Colon (tissue), 2 donors: ENCODE data around the gene XKR8.
"Not testable (repeated sequence)": the region's sequence is repeated elsewhere in the genome, so short reads cannot be mapped to it uniquely, and the experiment has no call there.

Experiments
- FAIRE-seq: peaks from 2 replicates; lab custom pipeline; 2012; peaks lifted over from hg19 to GRCh38; lab: Jason Lieb, UNC
- donor health status: control.
- donor health status: control.

XKR8 gene

GRCh38 chr1:27992276-27992675 is 32.5 kb downstream of the XKR8 start:
- FAIRE-seq: no peak

- FAIRE-seq: no peak
Observed at GRCh38 chr1:27993241-27993640, 33.5 kb downstream of the XKR8 start.

GRCh38 chr1:27994060-27994459 is 34.3 kb downstream of the XKR8 start:
- no peak for FAIRE-seq

DNA sequence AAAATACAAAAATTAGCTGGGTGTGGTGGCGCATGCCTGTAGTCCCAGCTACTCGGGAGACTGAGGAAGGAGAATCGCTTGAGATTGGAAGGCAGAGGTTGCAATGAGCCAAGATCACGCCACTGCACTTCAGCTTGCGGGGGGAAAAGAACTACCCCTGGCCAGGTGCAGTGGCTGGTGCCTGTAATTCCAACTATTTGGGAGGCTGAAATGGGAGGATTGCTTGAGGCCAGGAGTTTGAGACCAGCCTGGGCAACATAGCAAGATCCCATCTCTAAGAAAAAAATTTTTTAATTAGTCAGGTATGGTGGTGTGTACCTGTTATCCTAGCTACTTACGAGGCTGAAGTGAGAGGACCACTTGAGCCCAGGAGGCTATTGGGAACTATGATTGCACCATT is 34.8 kb downstream of the XKR8 start:
- FAIRE-seq: not testable (repeated sequence)

GRCh38 chr1:27999055-27999454 is 39.3 kb downstream of the XKR8 start:
- FAIRE-seq: no peak

DNA sequence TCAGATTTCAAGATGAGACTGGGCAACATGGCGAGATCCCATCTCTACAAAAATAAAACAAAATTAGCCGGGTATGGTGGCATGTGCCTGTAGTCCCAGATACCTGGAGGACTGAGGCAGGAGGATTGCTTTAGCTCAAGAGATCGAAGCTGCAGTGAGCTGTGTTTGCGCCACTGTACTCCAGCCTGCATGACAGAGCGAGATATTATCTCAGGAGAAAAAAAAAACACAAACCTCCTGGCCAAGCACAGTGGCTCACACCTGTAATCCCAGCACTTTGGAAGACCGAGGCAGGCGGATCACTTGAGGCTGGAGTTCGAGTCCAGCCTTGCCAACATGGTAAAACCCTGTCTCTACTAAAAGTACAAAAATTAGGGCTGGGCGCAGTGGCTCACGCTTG is 42.8 kb downstream of the XKR8 start:
- FAIRE-seq: no peak

DNA sequence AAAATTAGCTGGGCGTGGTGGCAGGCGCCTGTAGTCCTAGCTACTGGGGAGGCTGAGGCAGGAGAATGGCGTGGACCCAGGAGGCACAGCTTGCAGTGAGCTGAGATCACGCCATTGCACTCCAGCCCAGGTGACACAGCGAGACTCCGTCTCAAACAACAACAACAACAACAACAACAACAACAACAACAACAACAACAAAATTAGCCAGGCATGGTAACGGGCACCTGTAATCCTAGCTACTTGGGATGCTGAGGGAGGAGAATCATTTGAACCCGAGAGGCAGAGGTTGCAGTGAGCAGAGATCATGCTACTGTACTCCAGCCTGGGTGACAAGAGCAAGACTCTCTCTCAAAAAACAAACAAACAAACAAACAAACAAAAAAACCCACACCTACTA is 43.3 kb downstream of the XKR8 start:
- FAIRE-seq: not testable (repeated sequence)

GRCh38 chr1:28010969-28011368 is 51.2 kb downstream of the XKR8 start:
- FAIRE-seq: no peak
